ENCODE data around the gene CNN2. TPM values are rescaled to one million over a fixed set of nuclear protein-coding genes. Genes with fewer than 3 reads are reported as not detected.
A peak's percentile ranks its signal among the peaks of the same experiment; 100 is the strongest.

CNN2 gene
- total RNA-seq, 1 donor from 2014 or later: 189 TPM

DNA sequence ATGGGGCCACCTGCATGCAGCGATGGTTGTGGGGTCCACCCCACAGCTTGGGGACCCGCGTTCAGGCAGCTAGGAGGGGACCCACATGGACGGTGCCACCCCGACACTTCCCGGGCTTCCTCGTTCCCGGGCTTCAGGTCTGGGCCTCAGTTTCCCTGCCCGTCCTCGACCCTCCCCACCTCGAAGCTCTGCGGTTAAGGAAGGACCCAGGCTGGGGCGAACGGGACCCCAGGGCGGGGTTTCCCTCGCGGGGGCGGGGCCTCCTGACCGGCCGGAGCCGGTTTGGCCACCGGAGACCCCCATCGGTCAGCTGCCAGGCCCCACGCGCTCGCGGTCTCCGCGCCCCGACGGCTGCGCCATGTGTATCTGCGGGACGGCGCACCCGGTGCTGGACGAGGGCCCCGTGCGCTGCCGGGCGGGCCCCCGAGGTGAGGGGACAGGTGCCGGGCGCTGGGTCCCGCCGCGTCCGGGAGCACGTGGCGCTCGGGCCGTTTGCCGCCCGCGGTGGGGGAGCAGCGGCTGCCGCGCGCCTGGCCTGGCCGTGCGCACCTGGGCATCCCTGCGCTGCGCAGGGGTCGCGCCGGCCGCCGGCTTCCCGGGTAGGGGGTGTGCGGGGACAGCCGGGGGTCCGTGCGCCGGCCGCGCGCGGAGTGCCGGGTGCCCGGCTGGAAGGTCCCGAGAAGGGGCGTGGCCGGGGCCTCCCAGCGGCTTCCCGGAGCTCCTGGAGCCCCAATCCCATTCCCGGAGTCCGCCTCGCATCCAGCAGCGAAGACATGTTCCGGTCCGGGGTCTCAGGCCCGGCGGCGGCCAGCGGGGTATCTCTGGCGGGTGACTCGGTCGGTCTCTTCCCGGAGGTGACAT, 44.8 kb downstream of the CNN2 start:
- H3K4me3 ChIP-seq (ENCODE audit: low read depth, low read length): peak overlapping the region; percentile 8
- H3K27me3 ChIP-seq (ENCODE audit: control insufficient read depth, insufficient read depth, low read length): peaks cover 5% of the 10 kb centered on the region
- DNase-seq (ENCODE audit: low read depth) (no peak), FAIRE-seq (no peak)
- TF ChIP-seq, protein P1, sequence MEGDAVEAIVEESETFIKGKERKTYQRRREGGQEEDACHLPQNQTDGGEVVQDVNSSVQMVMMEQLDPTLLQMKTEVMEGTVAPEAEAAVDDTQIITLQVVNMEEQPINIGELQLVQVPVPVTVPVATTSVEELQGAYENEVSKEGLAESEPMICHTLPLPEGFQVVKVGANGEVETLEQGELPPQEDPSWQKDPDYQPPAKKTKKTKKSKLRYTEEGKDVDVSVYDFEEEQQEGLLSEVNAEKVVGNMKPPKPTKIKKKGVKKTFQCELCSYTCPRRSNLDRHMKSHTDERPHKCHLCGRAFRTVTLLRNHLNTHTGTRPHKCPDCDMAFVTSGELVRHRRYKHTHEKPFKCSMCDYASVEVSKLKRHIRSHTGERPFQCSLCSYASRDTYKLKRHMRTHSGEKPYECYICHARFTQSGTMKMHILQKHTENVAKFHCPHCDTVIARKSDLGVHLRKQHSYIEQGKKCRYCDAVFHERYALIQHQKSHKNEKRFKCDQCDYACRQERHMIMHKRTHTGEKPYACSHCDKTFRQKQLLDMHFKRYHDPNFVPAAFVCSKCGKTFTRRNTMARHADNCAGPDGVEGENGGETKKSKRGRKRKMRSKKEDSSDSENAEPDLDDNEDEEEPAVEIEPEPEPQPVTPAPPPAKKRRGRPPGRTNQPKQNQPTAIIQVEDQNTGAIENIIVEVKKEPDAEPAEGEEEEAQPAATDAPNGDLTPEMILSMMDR (IDR thresholded peaks at IDR 0.05; ENCODE audit: insufficient read depth, low read length, severe bottlenecking): no peak
- H3K36me3 ChIP-seq (ENCODE audit: control insufficient read depth, insufficient read depth, low read length): no peaks in the 10 kb centered on the region

GRCh38 chr19:1072371-1073015, 46.1 kb downstream of the CNN2 start:
- DNase-seq (ENCODE audit: low read depth) (no peak), FAIRE-seq (no peak)
- Histone ChIP-seq H3K27me3 (ENCODE audit: control insufficient read depth, insufficient read depth, low read length) (peaks cover 5% of the 10 kb centered on the region), H3K4me3 (ENCODE audit: low read depth, low read length) (no peak overlapping the region), H3K36me3 (ENCODE audit: control insufficient read depth, insufficient read depth, low read length) (no peaks in the 10 kb centered on the region)
- TF ChIP-seq, protein P1 (IDR thresholded peaks at IDR 0.05; ENCODE audit: insufficient read depth, low read length, severe bottlenecking): no peak

- DNase-seq (ENCODE audit: low read depth) (no peak), FAIRE-seq (no peak)
- Histone ChIP-seq H3K36me3 (ENCODE audit: control insufficient read depth, insufficient read depth, low read length) (no peaks in the 10 kb centered on the region), H3K27me3 (ENCODE audit: control insufficient read depth, insufficient read depth, low read length) (peaks cover 5% of the 10 kb centered on the region), H3K4me3 (ENCODE audit: low read depth, low read length) (no peak overlapping the region)
- TF ChIP-seq, protein P1 (IDR thresholded peaks at IDR 0.05; ENCODE audit: insufficient read depth, low read length, severe bottlenecking): no peak
Measured at GRCh38 chr19:1073063-1073955, 46.9 kb downstream of the CNN2 start.

GRCh38 chr19:1073956-1074517, 47.6 kb downstream of the CNN2 start:
- FAIRE-seq (no peak), DNase-seq (ENCODE audit: low read depth) (no peak)
- Histone ChIP-seq H3K4me3 (ENCODE audit: low read depth, low read length) (no peak overlapping the region), H3K27me3 (ENCODE audit: control insufficient read depth, insufficient read depth, low read length) (peaks cover 5% of the 10 kb centered on the region), H3K36me3 (ENCODE audit: control insufficient read depth, insufficient read depth, low read length) (no peaks in the 10 kb centered on the region)
- TF ChIP-seq, protein P1 (IDR thresholded peaks at IDR 0.05; ENCODE audit: insufficient read depth, low read length, severe bottlenecking): no peak

DNA sequence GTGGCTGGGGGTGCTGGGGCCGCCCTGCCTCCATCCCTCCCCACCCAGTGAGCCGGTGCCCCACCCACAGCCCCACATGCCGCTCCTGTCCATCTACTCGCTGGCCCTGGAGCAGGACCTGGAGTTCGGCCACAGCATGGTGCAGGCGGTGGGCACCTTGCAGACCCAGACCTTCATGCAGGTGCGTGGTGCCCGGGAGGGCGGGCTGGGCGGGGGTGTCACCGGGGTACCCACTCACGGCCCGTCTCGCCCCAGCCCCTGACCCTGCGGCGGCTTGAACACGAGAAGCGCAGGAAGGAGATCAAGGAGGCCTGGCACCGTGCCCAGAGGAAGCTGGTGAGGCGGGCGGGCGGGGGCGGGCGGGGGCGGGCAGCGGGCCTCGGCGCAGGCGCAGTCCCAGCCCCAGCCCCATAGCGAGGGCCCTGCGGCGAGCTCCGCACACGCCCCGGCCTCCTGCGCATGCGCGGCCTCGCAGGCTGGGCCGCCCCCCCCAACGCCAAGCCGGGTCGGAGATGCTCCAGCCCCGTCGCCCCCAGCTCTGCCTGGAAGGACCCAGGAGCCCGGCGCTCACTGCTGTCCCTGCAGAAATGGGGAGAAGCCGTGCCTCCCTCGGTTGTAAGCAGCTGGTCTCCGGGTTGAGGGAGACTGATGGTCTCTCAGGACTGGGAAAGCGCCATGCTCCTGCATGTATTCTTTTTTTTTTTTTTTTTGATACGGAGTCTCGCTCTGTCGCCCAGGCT, 48.3 kb downstream of the CNN2 start:
- Histone ChIP-seq H3K4me3 (ENCODE audit: low read depth, low read length) (peak overlapping the region; percentile 18), H3K27me3 (ENCODE audit: control insufficient read depth, insufficient read depth, low read length) (peaks cover 5% of the 10 kb centered on the region), H3K36me3 (ENCODE audit: control insufficient read depth, insufficient read depth, low read length) (no peaks in the 10 kb centered on the region)
- DNase-seq (ENCODE audit: low read depth) (no peak), FAIRE-seq (no peak)
- TF ChIP-seq, protein P1 (IDR thresholded peaks at IDR 0.05; ENCODE audit: insufficient read depth, low read length, severe bottlenecking): no peak

All from bronchial epithelial cell (primary cell).